GM20431 (cell line): Measurements from ENCODE around the gene DIPK2B.

Experiments used
- in situ Hi-C: fragments of 300-500 bp; cut with MseI, MboI; formaldehyde crosslinking; loops from one replicate; pipeline ENCODE4 v1.15.0; 2020; ENCODE audit warnings: low sequenced_read_pairs; ENCODE audit not compliant: unreplicated experiment

Gene DIPK2B, protein sequence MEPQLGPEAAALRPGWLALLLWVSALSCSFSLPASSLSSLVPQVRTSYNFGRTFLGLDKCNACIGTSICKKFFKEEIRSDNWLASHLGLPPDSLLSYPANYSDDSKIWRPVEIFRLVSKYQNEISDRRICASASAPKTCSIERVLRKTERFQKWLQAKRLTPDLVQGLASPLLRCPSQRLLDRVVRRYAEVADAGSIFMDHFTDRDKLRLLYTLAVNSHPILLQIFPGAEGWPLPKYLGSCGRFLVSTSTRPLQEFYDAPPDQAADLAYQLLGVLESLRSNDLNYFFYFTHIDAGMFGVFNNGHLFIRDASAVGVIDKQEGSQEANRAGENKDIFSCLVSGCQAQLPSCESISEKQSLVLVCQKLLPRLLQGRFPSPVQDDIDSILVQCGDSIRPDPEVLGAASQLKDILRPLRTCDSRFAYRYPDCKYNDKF

DNA sequence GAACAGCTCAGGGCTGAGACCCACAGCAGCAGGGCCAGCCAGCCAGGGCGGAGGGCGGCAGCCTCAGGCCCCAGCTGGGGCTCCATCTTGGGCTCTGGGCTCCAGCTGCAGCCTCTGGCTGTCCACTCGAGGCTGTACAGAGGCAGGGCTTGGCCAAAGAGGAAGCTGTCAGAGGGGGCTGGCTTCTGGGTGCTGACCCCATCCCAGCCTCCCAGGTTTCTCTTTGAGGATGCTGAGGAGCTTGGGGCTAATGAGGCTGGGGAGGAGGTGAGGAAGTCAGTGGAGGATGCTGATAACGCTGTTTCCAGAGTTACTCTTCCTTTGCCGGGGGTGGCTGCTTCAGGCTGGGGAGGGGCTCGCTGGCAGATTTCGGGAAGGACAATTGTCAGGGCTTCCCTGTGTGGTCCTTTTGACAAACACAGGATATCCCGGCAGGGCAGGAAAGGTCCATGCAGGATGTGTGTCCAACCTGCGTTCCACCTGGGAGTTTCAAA lies at the start of gene DIPK2B:
Gene DIPK2B (minus strand): TSS at position 136 of the 494 bp plus-strand sequence. CDS start 50 bp downstream, at position 86.
- in situ Hi-C loops, result no loop called here

DNA sequence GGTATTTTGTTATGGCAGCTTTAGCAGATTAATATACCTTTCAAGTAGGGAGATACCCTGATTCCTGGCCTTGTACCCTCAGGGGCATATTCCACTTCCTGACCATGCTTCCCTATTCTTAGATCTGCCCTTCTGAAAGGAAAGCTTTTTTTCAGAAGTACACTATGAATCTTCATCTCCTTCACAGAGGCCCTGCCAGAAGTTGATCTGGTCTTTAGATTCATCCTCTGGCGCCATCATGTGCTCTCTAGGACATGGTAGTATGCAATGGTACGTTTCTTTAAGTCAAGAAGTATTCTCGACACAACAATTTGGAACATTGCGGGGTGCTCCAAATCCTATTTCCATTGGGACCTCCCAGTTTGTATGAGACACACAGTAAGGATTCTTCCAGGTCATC lies 39.6 kb upstream of the DIPK2B start:
- in situ Hi-C loops, result no loop called here

DNA sequence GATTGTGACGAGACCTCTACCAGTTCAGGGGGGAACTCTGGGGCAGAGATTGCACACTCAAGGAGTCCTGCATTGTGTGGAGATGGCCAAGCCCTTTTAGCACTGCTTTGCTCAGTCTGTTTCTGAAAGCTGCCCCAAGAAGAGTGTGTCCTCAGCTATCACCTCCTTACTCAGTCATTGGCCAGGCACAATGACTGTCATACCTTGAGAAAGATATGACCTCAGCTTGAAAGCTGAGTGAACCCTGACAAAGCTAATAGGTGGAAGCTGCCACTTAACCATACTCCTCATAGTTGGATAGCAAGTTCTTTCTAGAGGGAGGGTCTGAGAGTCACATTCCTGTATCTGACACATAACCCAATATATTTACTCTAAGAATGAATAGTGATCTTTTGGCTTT lies 37.8 kb upstream of the DIPK2B start:
- in situ Hi-C loops, result no loop called here

DNA sequence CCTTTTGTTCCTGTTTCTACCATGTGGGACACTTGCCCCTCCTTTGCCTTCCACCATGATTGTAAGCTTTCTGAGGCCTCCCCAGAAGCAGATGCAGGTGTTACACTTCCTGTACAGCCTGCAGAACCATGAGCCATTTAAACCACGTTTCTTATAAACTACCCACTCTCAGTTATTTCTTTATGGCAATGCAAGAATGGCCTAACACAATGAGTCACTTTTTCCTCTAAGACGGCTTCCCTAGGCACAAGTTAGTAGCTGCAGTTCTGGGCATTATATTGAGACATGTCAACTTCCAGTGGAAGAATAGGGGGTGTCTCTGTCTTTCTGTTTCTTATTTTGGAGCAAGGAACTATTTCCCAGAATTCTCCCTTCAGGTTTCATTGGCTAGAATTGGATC lies 32.9 kb upstream of the DIPK2B start:
- in situ Hi-C loops, result no loop called here

DNA sequence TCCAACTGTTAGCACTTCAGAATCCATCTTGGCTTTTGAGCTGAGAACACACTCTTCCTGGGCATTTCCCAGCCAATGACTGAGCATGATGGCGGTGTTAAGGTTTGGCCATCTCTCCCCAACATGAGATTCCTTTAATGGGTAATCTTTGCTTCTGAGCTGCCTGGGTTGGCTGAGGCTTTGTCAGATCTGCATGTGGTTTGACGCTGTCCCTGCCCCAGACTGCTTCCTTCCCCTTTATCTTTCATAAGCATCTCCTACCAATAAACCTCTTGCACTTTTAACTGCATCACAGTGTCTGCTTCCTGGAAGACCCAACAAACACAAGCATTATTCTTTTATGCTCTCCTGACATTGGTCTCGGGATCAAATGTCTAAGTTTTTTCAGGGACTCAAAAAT lies 31.5 kb upstream of the DIPK2B start:
- in situ Hi-C loops, result no loop called here

DNA sequence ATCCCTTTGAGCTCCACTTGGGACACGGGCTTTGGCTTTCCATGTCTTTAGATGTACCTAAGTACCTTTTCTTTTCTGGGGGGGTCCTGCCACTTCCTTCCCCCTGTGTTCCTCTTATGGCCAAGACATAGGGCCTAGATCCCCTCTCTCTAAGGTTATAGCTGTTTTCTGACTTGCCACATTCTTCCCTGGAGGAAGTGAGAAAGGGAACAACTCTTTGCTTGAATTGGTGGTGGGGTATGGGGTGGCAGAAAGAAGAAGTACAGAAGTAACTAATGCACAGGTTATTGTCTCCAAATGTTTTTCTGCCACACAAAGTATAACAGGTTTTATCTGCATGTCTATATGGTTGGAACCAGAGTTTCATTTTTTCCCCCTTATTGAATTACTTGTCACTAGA lies 29.7 kb upstream of the DIPK2B start:
- in situ Hi-C loops, result no loop called here

DNA sequence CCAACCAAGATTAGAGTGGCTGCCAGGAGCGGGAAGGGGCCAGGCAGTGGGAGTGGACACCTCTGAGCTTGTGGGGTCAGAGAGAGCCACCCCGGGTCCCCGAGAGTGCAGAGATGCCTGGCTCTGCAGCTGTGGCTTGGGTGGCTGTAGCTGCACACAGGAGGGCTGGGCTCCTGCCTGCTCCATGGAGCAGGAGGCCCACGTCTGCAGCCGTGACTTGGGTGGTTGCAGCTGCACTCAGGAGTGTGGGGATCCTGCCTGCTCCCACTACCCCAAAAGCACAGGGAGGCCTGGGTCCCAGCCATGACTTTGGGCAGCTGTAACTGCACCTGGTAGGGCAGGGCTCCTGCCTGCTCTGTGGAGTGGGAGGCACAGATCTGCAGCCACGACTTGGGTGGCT lies 28.7 kb upstream of the DIPK2B start:
- in situ Hi-C loops, result no loop called here

DNA sequence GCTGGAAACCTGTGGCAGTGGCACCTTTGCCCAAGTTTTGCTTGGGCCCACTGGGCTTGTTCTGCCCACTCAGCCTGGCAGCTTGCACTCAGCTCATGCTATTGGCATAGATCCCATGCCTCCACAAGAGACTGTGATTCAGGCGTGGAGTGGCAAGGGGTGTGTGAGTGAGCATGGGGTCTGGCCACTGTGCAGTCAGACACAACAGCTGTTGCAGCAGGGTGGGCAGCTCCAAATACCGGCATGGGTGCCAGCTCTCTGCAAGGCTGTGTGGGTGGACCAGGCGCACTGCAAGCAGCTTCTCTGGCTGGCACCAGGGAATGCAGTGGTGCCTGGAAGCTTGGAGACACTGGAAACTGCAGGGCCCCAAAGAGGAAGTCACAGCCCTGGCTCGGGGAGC lies 27.4 kb upstream of the DIPK2B start:
- in situ Hi-C loops, result no loop called here

DNA sequence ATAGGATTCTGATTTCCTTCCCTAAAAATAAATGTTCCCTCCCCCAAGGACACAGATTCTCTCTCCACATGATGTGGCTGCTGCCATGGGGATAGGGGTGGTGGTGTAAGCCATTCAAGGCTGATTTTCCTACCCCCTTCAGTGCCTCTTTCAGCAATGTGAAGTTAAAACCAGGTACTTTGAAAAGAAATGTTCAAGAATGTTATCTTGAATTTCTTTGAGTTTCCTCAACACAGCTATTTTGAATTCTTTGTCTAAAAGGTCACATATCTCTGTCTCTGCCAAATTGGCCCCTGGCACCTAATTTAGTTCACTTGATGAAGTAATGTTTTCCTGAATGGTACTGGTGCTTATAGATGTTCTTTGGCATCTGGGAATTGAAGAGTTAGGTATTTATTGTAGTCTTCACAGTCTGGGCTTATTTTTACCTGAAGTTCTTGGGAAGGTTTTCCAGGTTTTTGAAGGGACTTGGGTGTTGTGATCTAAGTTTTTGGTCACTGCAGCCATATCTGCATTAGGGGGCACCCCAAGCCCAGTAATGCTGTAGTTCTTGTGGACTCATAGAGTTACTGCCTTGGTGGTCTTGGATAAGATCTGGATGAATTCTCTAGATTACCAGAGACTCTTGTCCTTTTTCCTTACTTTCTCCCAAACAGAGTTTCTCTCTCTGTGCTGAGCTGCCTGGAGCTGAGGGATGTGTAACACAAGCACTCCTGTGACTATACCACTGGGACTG lies 7.6 kb upstream of the DIPK2B start:
- in situ Hi-C loops, result no loop called here

DNA sequence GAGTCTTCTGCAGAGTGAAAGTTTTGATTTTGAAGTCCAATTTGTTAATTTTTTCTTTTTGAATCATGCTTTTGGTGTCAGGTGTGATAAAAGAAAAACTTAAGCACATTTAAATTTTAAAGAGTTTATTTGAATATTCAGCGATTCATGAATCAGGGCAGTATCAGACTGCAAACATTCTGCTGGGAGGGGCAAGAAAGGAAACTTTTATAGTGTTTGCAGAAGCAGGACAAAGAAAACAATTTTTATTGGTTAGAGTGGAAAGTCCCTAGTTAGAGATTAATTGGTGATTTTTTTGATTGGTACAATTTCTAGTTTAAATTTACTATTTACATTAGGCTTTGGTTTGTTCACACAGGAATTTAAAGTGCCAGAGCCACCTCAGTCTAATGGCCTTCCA lies 1.5 kb upstream of the DIPK2B start:
- in situ Hi-C loops, result no loop called here

DNA sequence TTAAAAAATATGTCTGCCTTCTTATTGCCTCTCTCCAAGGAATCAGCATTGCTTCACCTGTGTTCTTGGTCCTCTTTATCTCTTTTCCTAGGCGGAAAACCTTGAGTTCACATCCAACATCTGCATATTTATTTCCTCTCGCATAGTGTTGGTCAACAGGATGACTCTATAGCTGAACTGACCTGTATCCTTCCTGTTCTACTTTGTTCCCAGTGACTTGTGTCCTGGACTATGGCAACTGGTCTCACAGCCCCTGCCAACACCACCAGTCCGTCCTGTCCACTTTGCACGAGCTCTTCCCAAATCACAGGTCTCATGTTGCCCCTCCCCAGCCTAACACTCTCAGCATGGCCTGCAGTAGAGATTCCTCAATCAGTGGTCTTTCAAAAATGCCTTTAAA lies 2.0 kb downstream of the DIPK2B start:
- in situ Hi-C loops, result no loop called here

DNA sequence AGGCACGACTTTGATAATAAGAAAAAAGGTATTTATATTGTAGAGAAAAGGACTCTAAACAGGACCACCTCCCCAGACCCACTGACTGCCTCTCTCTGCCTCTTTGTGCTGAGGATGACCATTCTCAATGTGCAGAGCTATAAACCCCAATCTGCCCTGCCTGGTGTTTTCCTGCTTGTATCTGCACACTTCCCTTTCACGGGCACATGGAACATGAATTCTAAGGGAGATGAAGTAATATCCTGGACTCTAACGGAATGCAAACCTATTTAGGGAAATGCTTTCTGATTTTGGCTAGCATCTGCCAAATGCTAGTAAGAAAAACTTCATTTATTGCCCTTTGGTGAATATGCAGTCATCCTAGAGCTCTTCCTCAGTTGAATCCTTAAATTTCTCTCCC lies 2.4 kb downstream of the DIPK2B start:
- in situ Hi-C loops, result no loop called here

DNA sequence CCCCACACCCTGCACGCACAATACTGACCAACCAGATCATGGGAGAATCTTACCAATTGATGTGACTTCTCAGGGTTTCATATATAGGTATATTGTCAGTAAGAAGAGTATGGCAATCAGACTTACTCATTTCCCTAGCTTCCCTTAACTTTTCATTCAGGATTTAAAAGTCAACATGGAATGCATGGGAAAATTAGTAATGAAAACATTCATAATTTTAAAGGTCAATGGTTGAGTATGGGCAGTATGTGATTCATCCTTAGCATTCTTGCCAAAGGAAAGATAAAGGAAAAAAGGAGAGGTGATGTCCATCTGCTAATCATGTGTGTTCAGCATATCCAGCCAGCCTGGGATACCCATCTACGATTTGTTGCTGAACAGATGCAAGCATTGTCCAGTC lies 4.0 kb downstream of the DIPK2B start:
- in situ Hi-C loops, result no loop called here

DNA sequence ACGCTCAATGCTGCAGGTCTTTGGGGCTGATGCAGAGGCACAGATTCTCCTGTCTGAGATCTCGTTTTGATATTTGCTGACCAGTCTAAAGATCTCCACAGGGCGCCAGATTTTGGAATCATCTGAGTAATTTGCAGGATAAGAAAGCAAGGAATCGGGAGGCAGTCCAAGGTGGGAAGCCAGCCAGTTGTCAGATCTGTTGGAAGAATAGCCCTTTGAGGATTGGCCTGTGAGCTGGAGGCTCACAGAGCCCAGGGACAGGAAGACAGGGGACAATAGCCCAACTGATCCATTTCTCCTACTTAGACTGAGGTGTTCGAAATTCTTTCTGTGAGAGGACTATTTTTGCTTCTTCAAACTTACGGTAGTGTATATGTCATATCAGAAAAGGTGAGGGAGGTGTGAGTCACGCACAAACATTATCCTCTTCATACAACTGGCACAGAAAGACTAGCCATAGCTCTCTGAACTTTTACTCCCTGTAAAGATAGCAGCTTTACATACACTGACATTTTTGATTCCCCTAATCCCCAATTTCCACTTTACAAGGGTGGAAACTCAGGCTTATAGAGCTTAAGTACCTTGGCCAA lies 8.8 kb downstream of the DIPK2B start:
- in situ Hi-C loops, result no loop called here

DNA sequence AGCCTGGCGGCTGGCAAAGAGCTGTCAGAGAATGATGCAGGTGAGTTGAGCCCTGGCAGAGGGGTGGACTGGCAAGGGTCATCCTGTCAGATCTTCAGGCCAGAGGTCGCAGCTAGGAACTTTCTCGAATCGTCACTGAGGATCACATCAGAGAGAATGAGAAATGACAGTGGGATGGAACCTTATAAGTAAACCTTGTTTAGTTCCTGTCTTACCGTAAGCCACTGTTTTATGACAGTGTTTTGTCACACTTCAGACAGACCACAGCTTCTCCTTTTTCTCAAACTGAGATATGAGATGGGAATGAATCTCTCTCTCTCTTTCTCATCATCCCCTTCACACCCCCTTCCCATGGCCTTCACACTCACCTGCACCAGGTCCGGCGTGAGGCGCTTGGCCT lies 9.3 kb downstream of the DIPK2B start:
- in situ Hi-C loops, result no loop called here

DNA sequence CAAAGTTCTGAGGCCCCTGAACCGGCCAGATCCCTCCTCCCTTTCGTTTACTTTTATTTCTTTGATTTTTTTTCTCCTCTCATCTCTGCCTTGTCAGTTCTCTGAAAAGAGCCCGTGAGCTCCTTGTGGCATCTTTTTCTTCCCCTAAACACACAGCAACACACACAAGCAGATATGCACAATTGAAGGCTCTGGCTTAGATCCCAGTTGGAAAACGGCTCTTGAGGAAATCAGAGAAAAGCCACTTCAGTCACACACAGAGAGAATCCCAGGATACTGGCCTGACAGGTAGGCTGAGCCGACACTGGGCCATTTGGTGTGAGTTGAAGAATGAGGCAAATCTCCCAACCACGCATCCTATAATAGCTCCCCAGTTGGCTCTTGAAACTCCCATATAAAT lies 12.9 kb downstream of the DIPK2B start:
- in situ Hi-C loops, result no loop called here

DNA sequence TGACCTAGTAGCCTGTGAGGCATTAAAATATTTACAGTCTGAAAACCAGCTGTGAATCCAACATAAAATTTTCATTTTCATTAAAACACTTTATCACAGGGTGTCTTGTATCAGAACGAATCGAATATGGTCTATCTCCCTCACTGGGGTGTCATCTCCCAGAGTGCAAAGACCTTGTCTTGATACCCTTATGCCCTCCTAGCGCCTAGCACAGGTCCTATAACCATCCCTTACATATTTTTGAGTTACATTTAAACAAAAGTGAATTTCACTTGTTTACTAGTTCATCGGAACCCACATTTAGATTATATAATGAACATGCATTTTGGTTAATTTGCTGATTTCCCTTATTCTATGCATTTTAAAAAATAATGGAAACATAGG lies 14.0 kb downstream of the DIPK2B start:
- in situ Hi-C loops, result no loop called here

DNA sequence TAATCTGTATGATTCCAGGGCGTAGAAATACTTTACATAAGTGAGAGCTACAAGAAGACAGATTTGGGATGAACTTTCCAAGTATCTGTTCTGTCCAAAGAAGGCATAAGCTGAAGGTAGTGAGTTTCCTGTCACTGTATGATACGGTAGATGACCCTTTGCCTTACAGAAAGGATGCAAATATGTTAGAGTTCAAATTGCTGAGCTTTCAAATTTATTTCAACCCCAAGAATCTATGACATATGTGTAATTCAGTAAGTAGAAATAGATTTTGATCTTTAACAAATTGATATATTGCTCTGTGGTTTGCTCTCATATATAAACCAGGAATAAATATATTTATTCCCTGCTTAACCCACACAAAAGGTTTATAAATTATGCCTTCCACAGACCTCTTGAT lies 16.5 kb downstream of the DIPK2B start:
- in situ Hi-C loops, result no loop called here

DNA sequence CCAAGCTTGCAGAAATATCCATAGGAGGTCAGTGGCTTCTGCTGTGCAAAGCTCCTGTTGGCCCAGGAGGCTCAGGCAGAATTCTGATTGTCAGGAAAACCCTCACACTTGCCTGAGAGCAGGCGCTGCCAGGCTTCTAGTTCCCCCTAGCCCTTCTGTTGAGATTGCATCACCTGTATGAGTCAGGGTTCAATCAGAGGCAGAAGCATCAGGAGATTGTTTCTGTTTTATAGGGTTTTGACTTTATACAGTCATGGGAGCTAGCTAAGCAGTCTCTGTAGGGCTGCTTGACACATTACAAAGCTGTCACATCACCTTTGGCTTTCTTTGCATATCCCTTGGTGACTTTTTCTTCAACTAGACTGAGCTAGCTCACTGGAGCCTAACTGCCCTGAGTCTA lies 27.8 kb downstream of the DIPK2B start:
- in situ Hi-C loops, result no loop called here

DNA sequence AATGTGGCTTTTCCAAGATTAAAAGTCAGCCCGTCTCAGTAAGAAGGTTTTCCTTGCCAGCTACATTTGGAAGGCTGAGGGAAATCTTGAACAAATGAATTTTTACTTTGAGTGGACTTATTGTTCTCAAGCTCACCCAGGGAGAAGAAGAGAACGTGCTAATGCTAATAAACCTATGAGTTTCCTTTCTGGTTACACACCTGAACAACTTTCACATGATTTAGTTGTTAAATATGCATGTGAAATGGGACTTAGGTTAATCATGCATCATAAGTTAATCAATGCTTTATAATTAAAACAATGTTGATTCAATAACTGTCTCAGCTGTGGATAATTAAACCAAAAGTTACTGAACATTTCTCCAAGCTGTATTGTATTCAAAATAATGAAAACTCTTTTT lies 33.9 kb downstream of the DIPK2B start:
- in situ Hi-C loops, result no loop called here

DNA sequence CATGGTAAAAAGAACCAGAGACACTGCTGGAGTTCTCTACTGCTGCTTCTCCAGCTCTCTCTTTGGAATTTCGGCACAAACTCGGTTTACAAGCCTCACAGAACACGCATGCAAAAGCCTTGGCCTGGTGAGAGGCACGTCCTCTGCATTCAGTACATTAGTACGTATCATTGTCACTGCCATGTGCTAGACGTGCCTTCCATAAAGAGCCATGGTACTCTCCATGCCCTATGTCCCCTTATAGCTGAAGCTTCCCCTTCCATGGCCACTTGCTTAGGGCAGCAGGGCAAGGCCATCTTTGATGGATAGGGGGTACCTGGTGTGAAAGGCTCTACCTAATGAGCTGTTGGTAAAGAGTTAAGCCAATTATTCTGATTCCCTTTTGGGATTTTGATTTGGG lies 35.0 kb downstream of the DIPK2B start:
- in situ Hi-C loops, result no loop called here
